ENCODE measurements around the gene FAM124A.

DNA sequence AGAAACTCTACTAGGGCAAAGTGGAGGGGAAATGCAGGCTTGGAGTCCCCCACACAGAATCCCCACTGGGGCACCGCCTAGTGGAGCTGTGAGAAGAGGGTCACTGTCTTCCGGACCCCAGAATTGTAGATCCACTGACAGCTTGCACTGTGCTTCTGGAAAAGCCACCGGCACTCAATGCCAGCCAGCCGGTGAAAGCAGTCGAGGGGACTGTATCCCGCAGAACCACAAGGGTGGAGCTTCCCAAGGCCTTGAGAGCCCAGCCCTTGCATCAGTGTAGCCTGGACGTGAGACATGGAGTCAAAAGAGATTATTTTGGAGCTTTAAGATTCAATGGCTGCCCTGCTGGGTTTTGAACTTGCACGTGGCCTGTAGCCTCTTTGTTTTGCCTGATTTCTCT is 47.2 kb upstream of the FAM124A start:
- TF ChIP-seq, protein P1, sequence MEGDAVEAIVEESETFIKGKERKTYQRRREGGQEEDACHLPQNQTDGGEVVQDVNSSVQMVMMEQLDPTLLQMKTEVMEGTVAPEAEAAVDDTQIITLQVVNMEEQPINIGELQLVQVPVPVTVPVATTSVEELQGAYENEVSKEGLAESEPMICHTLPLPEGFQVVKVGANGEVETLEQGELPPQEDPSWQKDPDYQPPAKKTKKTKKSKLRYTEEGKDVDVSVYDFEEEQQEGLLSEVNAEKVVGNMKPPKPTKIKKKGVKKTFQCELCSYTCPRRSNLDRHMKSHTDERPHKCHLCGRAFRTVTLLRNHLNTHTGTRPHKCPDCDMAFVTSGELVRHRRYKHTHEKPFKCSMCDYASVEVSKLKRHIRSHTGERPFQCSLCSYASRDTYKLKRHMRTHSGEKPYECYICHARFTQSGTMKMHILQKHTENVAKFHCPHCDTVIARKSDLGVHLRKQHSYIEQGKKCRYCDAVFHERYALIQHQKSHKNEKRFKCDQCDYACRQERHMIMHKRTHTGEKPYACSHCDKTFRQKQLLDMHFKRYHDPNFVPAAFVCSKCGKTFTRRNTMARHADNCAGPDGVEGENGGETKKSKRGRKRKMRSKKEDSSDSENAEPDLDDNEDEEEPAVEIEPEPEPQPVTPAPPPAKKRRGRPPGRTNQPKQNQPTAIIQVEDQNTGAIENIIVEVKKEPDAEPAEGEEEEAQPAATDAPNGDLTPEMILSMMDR (conservative IDR thresholded peaks at IDR 0.05 in 1 of 2, IDR thresholded peaks at IDR 0.05 in 1 of 2; ENCODE audit: extremely low read depth in 1 of 2, insufficient read depth in 1 of 2, low read depth in 1 of 2, low read length in 2 of 2) = no peak
- TF ChIP-seq EZH2 (IDR thresholded peaks at IDR 0.05; ENCODE audit: borderline replicate concordance, low read length) = no peak
